ENCODE data around the gene C2CD2.
"Not testable (repeated sequence)": the region's sequence is repeated elsewhere in the genome, so short reads cannot be mapped to it uniquely, and the experiment has no call there.

Gene C2CD2

GRCh38 chr21:41956926-41957729 lies 3.3 kb upstream of the C2CD2 start:
- no peak for DNase-seq

- no peak for DNase-seq
Measured at GRCh38 chr21:41955516-41955915, 1.7 kb upstream of the C2CD2 start.

DNA sequence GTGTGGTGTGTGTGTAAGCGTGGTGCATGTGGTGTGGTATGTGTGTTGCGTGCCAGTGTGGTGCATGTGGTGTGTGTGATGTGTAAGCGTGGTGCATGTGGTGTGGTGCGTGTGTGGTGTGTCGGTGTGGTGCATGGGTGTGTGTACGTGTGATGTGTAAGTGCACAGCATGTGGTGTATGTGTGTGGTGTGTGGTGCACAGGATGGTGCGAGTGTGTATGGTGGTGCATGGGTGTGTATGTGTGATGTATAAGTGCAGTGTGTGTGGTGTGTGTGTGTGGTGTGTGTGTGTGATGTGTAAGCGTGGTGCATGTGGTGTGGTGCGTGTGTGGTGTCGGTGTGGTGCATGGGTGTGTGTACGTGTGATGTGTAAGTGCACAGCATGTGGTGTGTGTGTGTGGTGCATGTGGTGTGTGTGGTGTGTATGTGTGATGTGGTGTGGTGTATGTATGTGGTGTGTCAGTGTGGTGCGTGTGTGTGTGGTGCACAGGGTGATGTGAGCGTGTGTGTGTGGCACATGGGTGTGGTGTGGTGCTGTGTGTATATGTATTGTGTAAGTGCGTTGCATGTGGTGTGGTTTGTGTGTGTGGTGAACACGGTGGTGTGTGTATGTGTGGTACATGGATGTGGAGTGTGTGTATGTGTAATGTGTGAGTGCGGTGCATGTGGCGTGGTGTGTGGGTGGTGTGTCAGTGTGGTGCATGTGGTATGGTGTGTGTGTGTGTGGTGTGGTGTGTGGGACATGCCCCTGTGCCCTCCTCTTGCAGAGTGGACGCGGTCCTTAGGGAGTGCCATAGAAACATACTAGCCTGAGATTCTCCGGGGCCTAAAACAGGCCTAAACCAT lies 1.1 kb upstream of the C2CD2 start:
- DNase-seq, result no peak

GRCh38 chr21:41953249-41953830 lies 478 bp downstream of the C2CD2 start:
- DNase-seq, result no peak

- no peak for DNase-seq
Measured at GRCh38 chr21:41952568-41953248, 1.1 kb downstream of the C2CD2 start.

DNA sequence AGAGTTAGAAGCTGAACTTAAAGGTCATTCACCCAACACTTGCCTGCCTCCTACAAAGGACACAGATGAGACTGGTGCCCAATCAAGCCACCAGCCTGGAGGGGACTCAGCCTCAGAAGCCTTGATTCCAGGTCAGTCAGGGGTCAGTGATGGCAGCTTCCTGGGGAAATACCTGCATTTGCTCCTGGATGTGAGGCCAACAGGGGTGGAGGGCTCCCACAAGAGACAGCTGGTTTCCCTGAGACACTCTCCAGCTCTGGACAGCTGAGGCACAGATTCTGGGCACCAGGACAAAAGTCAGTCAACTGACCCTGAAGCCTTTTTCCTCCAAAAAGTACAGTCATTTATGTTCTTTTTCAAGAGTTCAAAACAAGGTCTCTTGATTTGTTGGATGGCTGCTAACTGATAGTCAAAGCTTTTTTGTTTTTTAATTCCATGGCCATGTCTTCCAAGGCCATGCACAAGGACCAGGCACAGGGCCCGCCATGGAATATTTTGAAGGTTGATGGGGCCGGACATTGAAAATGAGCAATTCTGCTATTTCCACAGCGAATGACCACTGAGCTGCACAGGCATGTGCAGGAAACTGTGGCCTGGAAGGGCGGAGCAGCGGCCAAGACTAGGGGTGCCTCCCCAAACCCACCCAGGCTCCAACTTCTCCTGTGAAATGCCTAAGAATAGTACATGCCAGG lies 1.8 kb downstream of the C2CD2 start:
- no peak for DNase-seq

- no peak for DNase-seq
Measured at GRCh38 chr21:41950941-41951351, 2.9 kb downstream of the C2CD2 start.

DNA sequence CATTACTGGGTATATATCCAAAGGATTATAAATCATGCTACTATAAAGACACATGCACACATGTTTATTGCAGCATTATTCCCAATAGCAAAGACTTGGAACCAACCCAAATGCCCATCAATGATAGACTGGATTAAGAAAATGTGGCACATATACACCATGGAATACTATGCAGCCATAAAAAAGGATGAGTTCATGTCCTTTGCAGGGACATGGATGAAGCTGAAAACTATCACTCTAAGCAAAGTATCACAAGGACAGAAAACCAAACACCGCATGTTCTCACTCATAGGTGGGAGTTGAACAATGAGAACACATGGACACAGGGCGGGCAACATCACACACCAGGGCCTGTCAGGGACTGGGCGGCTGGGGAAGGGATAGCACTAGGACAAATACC lies 4.2 kb downstream of the C2CD2 start:
- DNase-seq, result not testable (repeated sequence)

DNA sequence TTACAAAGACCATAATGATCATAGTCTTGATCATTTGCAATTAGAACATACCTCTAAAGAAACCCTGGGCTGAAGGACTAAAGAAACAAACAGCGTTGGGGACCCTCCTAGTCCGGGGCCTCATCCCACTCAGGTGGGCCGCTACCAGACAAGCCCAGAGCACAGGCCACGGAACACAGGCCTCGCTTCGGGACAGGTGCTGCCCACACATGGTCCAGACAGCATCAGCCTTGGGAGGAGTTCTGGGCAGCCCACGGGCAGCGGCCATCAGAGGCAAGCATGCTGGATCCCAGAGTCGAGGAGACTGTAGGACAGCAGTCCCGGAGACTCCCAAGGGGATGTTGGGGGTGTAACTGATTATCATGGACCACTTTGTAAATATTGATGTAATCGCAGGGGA lies 4.9 kb downstream of the C2CD2 start:
- no peak for DNase-seq

DNA sequence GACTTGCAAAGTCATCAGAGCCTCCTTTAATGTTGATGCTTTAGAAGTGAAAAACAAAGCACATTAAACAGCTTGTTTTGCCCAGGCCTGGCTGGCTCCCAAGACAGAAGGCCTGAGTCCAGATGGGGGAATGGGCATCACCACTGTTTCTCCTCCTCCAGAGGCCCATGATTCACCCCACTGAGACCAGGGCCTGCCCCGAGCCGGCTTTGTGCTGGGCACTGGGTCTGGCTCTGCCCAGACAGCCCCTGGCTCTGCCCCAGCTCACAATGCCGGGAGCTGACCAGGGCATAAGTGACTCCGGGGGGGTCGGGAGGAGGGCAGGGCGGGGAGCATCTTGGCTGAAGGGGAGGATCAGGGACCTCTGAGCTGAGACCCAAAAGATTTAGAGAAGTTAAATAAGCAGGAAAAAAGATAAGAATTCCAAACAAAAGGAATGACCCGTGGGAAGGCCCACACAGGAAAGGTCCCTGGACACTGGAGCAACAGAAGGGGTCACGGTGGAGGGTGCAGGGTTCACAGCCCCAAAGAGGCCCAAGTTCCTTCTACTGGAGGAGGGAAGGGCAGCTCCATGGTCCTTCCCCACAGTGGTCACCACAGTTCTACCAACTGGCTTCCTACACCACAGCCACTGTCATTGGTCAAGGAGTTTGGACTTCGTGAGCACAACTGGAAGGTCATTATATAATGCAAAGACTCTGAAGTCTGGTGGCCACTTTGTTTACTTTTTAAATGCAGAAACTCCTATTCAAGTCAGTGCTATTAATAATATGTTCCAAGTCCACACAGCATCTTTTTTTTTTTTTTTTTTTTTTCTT lies 5.5 kb downstream of the C2CD2 start:
- no peak for DNase-seq

- DNase-seq, result no peak
Measured at GRCh38 chr21:41945982-41946381, 7.8 kb downstream of the C2CD2 start.

DNA sequence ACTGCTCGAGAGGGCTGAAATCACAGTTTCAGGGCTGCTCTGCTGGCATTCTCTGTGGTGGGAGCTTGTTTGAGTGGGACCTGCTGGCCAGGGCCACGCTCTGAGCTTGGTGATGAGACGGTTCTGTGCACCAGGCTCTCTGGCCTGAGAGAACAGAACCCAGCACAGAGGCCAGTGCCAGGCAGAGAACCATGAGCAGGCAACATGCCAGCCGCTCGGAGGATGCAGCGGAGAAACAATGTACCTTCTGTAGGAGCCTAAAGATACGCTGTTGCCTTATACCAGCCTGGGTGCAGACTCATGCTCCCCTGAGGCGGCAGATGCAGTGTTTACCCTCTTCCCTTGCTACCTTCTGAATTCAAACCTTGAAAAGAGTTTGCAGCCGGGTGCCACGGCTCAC lies 10.0 kb downstream of the C2CD2 start:
- no peak for DNase-seq

DNA sequence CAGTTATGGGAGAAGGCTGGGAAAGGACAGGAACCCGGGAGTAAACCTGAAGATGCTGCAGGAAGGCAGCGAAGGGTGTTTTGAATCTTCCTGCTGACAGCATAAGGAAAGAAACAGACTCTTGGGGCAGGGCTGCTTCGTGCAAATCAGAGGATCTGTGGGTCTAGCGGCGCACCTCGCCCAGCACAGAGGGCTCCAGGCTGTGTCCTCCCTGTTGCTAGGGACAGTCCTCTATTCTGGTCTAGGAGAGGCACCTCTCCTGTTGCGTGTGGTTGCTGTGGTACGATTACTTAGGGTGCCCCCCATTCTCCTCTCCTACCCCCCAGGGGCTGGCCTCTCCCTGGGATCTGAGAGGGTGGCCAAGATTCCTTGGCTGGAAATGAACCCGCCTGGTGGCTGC lies 11.4 kb downstream of the C2CD2 start:
- DNase-seq, result no peak

DNA sequence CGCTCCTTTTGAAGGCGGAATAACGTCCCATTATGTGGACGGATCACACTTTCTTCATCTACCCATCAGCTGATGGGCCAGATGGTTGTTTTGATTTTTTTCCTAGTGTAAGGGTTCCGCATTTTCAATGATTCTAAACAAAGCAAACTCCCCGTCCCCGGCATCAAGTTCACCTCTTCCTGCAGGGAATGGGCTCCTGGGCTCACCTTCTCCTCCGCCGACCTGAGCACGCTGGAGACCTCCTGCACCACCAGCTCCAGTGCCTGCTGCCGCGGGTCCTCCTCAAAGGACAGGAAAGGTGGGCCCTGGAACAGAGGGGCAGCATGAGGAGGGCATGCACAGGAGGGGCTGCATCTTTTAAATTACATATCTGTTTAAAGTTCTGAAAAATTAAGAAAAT lies 11.9 kb downstream of the C2CD2 start:
- DNase-seq, result no peak

DNA sequence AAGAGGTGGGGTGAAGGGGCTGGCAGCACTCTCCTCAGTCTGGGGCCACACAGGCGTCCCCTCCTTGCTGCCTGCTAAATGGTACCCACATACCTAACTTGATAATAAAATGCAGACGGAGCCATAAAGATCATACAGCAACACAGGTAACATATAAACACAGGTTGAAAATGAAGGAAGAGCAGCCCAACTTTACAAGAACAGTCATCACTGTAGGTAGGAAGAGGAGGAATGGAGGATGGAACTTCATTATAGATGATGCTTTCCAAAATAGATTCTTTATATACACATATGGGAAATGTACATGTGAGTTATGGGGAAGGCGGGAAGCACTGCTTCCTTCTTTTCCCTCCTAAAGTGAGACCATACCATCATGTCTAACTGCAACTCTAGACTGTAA lies 13.4 kb downstream of the C2CD2 start:
- no peak for DNase-seq

GRCh38 chr21:41939391-41939790 lies 14.4 kb downstream of the C2CD2 start:
- DNase-seq, result no peak

DNA sequence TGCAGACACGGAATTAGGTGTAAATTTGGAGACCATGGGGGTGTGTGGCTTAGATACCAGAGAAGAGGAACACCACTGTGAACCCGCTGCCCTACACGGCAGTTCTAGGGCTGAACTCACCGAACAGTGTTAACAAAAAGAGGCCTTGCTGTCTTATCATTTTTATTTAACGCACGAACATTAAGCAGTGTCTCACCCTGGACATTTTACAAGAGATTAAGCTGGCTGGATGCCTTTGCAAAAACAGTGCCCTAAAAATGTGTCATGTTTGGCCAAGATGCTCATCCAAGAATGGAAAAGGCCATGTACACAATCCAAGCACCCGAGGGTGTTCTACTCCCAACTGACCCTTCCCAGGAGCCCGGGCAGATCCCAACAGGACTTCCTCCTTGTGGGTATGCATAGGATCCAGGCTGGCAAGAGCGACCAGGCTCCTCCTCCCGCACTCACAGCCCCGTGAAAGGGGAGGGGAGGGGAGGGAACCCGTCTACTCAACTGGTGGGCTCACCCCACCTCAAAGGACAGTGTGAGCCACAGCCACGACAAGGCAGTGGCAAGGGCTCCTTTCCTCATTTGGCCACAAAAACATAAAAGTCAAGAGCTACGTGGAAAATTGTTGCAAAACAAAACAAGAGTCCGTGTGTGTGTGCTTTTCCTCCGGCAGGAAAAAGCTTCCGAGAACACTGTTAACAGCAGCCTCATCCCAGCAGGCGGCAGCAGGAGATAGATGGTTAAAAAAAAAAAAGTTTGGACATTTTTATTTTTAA lies 20.3 kb downstream of the C2CD2 start:
- no peak for DNase-seq

DNA sequence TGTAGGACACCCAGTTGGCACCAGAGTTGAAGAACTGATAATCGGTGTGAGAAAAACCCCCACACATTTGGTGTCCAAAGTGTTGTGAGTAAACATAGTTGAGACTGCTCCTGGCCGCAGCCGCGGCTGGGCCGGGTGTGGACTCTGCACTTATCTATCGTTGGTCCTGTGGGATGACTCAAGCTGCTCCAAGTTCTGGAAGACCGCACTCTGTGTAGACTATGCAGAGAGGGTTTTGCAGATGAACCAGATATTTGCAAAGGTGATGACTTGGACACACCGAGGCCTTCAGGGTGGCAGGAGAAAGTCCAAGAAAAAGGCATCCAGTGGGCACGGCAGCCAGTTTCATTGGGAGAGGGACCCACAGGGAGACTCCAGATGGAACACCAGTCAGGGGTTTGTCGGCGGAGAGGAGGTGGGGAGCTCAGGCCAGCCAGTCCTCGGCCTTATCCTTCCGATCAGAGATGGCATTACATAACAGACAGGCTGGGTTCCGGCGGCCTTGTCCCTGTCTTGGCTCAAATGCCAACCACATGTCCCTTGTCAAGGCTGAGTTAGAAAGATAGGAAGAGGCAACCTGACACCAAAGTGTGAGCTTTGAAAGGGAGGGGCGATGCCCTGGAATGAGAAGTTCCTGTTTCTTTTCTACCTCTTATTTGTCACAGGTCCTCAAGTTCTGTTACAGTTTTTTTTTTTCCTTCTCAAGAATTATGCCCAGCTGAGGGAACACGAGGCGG lies 21.1 kb downstream of the C2CD2 start:
- no peak for DNase-seq

GRCh38 chr21:41932191-41932575 lies 21.6 kb downstream of the C2CD2 start:
- no peak for DNase-seq

- no peak for DNase-seq
Measured at GRCh38 chr21:41931041-41931451, 22.8 kb downstream of the C2CD2 start.

All from DMS79 (cell line).